ENCODE measurements around the gene STUB1. TPM values are rescaled to one million over a fixed set of nuclear protein-coding genes. Genes with fewer than 3 reads are reported as not detected.
A peak's percentile ranks its signal among the peaks of the same experiment; 100 is the strongest.

STUB1 gene
- polyA plus RNA-seq, 1 donor from 2014 or later, result 137 TPM

DNA sequence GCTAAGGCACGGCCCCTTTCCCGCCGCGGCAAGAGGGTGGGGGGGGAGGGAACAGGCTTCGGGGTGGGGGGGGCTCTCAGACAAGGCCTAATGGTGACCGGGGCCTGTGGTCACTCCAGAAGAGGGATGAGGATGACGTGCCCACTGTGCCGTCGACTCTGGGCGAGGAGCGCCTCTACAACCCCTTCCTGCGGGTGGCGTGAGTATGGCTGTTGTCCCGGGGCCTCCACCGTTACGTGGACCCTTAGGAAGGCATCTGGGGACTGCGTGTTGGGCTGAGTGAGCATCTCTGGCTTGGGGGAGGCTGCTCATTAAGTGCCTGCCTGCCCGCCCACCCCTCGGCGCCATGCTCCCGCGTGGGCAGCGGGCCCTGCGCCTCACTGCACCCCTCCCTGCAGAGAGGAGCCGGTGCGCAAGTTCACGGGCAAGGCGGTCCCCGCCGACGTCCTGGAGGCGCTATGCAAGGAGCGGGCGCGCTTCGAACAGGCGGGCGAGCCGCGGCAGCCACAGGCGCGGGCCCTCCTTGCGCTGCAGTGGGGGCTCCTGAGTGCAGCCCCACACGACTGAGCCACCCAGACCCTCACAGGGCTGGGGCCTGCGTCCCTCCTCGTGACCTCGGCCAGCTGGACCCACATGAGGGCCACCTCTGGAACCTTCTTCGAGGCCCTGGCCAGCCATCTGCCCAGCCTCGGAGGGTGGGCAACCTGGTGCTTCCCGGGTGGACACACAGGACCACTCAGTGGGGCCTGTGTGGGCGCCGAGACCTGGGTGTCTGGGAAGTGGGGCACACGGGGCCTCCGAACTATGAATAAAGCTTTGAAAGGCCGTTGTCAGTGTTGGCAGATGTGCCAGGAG, 48.9 kb downstream of the STUB1 start:
- Mint-ChIP-seq H3K27ac (peak overlapping the region in 2 of 3 donors; percentile 59 to 60), H3K9me3 (no peaks in the 10 kb centered on the region), H3K4me3 (peak overlapping the region in 3 of 4 donors; percentile 45 to 67 (median 51)), H3K36me3 (no peaks in the 10 kb centered on the region), H3K4me1 (peaks cover 0 to 2% (median 0%) of the 10 kb centered on the region in 3 donors), H3K27me3 (no peaks in the 10 kb centered on the region)

- H3K9me3 Mint-ChIP-seq, result no peaks in the 10 kb centered on the region
- peak overlapping the region in 3 of 4 donors; percentile 43 to 73 (median 45) for H3K4me3 Mint-ChIP-seq
- H3K4me1 Mint-ChIP-seq, result peaks cover 0 to 1% (median 0%) of the 10 kb centered on the region in 3 donors
- no peaks in the 10 kb centered on the region for H3K27me3 Mint-ChIP-seq
- no peaks in the 10 kb centered on the region for H3K36me3 Mint-ChIP-seq
- peak overlapping the region in 1 of 3 donors; percentile 14 for H3K27ac Mint-ChIP-seq
Observed at GRCh38 chr16:729768-730665, 49.8 kb downstream of the STUB1 start.

- Mint-ChIP-seq H3K27ac (no peak overlapping the region), H3K36me3 (no peaks in the 10 kb centered on the region), H3K4me3 (peak overlapping the region in 1 of 4 donors; percentile 32), H3K9me3 (no peaks in the 10 kb centered on the region), H3K27me3 (no peaks in the 10 kb centered on the region), H3K4me1 (peaks cover 0 to under 1% (median 0%) of the 10 kb centered on the region in 3 donors)
Observed at GRCh38 chr16:730666-731509, 50.7 kb downstream of the STUB1 start.

DNA sequence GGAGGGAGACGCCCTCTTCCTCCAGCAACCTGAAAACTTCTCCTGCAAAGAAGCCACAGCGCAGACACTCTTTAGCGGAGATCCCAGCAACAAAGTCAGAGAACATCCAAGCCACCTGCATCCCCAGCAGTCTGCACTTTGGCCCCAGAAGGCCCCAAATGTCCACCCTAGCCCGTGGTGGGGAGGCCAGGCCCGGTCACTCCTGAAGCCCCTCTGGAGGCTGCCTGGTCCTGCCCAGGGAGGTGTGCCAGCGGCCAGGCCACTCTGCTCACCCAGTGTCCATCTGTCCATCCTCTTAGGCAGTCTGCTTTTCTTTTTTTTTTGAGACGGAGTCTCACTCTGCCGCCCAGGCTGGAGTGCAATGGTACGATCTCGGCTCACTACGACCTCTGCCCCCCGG, 52.1 kb downstream of the STUB1 start:
- no peaks in the 10 kb centered on the region for H3K27me3 Mint-ChIP-seq
- H3K4me3 Mint-ChIP-seq, result peak overlapping the region in 2 of 4 donors; percentile 58 to 71
- H3K36me3 Mint-ChIP-seq, result peaks cover 2% of the 10 kb centered on the region
- peaks cover under 1 to 8% (median under 1%) of the 10 kb centered on the region in 3 donors for H3K4me1 Mint-ChIP-seq
- no peaks in the 10 kb centered on the region for H3K9me3 Mint-ChIP-seq
- peak overlapping the region in 2 of 3 donors; percentile 39 to 70 for H3K27ac Mint-ChIP-seq

Other genes with a start within 250 kb of the STUB1 start
- 9.1 TPM for gene CAPN15, start 152.7 kb upstream of the STUB1 start, polyA plus RNA-seq
- not detected for gene PRR35, start 120.0 kb upstream of the STUB1 start, polyA plus RNA-seq
- gene NHLRC4, start 113.4 kb upstream of the STUB1 start, polyA plus RNA-seq, result 4.5 TPM
- gene PIGQ, start 110.4 kb upstream of the STUB1 start, polyA plus RNA-seq, result 18.9 TPM
- 14.7 TPM for gene RAB40C, start 90.3 kb upstream of the STUB1 start, polyA plus RNA-seq
- not detected for gene WFIKKN1, start 49.4 kb upstream of the STUB1 start, polyA plus RNA-seq
- 81.0 TPM for gene METTL26, start 44.1 kb upstream of the STUB1 start, polyA plus RNA-seq
- 52.8 TPM for gene MCRIP2, start 38.6 kb upstream of the STUB1 start, polyA plus RNA-seq
- 0.54 TPM for gene WDR90, start 31.0 kb upstream of the STUB1 start, polyA plus RNA-seq
- gene RHOT2, start 12.3 kb upstream of the STUB1 start, polyA plus RNA-seq, result 42.7 TPM
- 1.1 TPM for gene RHBDL1, start 4.7 kb upstream of the STUB1 start, polyA plus RNA-seq
- gene JMJD8, start 3.9 kb downstream of the STUB1 start, polyA plus RNA-seq, result 51.0 TPM
- gene WDR24, start 10.0 kb downstream of the STUB1 start, polyA plus RNA-seq, result 15.1 TPM
- 4.4 TPM for gene FBXL16, start 25.4 kb downstream of the STUB1 start, polyA plus RNA-seq
- 2.8 TPM for gene METRN, start 34.7 kb downstream of the STUB1 start, polyA plus RNA-seq
- 84.7 TPM for gene ANTKMT, start 40.7 kb downstream of the STUB1 start, polyA plus RNA-seq
- gene CCDC78, start 46.0 kb downstream of the STUB1 start, polyA plus RNA-seq, result 0.74 TPM
- gene HAGHL, start 46.7 kb downstream of the STUB1 start, polyA plus RNA-seq, result 10.0 TPM
- 29.4 TPM for gene CIAO3, start 60.6 kb downstream of the STUB1 start, polyA plus RNA-seq
- gene MSLN, start 80.3 kb downstream of the STUB1 start, polyA plus RNA-seq, result not detected
- gene RPUSD1, start 108.0 kb downstream of the STUB1 start, polyA plus RNA-seq, result 39.5 TPM
- 4.9 TPM for gene CHTF18, start 108.2 kb downstream of the STUB1 start, polyA plus RNA-seq
- gene GNG13, start 120.3 kb downstream of the STUB1 start, polyA plus RNA-seq, result not detected

Measured in IgD-negative memory B cell (primary cell).